Fibroblast of skin of left biceps (primary cell): Measurements from ENCODE around the gene GDF11.
A peak's percentile ranks its signal among the peaks of the same experiment; 100 is the strongest.

Experiments used
- DNase-seq, 2 experiments: peaks; one replicate each; pipeline ENCODE4 v3.0.0-alpha.2; 2013; ENCODE audit warnings: low read depth in 2 of 2

The GDF11 gene

DNA sequence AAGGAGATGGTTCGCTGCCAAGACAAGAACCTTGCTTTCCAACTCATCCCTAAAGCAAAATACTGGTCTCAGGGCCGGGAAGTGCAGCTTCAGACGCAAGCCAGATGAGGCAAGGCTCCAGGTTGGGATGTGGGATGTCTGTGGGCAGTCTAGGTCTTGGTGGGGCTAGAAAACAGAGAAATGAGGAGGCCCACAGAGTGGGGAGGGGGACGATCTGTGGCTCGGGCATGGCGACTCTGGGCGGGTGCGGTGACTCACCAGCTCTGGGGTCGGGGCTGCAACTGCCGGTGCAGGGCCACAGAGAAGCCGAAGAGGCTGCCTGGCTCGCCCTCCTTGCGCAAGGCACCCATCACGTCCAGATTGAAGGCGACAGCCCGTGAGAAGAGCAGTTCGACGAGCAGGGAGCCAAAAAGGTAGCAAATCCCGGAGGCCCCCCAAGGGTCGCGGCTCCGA lies 35.7 kb upstream of the GDF11 start:
- no peak for DNase-seq

DNA sequence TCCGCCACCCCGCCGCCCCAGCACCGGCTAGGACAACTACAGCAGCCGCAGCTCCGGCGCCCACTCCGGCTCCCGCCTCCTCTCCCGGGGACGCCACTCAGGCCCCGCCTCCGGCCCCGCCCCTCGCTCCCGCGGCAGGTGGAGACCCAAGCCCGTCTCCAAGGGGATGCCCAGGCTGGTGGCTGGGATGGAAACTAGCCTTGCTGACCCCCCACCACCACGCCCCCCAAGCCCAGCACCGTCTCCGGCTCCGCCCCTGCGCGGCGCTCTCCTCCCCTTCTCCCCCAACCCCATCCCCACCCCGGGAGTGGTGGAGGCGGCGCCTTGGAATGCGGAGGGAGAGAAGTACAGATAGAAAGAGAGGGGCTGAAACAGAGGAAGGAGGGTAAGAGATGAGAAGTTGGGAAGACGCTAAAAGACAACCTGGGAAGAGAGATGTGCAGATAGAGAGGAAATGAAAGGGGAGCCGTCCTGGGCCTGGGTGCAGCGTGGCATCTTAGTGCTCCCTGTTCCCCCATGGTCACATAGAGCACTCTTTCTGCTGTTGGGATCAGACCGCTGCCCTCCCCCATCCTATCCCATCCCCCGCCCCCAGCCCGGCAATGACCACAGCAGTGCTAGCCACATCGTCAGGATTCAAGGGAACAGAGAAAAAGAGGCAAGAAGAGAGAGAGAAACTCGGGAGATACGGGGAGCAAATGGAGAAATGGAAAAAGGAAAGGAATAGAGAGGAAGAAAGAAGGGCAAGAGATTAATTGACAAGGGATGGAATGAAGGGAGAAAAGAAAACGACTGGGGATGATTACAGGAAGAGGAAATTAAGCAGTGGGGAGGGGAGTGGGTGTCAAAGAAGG lies 34.9 kb upstream of the GDF11 start, which contains the start of gene ITGA7:
ITGA7 (minus strand) TSS at position 64 of the 854 bp plus-strand sequence. CDS start 222 bp downstream, outside the sequence.
- no peak for DNase-seq

DNA sequence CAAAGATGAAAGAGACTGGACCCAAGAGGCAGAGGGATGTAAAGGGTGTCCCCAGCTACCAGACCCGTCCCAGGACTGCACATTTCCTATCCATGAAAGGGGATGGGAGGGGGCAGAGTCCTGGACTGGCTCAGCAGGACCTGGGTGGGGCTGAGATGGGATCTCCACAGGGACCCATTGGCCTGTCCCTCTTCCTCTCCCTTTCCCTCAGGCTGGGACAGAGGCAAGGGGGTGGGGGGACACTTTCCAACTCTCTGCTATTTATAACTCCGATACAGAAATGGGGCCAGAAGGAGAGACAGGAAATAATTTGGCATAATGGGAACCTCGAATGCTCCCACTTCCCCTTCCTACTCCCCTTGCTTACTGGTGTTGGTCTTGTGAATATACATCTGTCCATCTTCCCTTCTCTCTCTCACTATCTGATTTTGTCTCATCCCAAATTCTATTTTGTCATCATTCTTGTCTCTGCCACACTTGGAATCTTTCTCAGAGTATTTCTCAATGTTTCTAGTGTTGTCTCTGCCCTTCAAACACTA lies 34.2 kb upstream of the GDF11 start:
- no peak for DNase-seq

DNA sequence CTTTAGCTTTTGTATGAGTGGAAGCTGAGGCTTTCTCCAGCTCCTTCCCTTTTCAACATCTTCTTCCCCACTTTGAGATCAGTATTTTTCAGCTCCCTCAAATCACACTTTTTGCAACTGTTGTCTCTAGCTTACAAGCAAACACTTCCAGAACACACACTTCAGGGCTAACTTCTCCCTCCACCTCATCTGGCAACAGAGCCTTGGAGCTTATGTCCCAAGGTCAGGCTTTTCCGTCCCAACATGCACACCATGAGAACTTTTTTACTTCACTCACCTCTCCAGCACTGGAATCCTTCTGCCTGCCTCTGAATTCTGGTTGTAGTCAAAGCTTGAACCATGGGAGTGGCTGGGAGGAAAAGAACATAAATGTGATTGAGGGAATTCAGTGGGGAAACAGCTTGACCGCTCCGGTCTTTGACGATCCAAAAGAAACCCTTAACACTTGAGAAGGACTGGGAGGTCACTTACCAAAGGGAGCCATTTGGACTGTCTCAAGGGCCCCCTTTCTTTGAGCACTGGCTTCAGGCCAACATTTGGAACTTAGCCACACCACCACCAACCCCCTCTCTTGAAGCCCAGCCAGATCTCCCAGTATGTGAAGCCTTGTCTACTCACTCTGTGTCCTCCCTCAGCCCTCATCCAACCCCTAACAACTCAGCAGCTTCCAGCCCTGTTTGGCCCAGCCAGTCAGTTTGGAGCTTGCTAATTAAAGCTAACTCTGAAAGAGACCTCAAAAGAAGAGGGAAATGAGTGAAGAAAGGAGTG lies 31.0 kb upstream of the GDF11 start:
- DNase-seq = no peak

DNA sequence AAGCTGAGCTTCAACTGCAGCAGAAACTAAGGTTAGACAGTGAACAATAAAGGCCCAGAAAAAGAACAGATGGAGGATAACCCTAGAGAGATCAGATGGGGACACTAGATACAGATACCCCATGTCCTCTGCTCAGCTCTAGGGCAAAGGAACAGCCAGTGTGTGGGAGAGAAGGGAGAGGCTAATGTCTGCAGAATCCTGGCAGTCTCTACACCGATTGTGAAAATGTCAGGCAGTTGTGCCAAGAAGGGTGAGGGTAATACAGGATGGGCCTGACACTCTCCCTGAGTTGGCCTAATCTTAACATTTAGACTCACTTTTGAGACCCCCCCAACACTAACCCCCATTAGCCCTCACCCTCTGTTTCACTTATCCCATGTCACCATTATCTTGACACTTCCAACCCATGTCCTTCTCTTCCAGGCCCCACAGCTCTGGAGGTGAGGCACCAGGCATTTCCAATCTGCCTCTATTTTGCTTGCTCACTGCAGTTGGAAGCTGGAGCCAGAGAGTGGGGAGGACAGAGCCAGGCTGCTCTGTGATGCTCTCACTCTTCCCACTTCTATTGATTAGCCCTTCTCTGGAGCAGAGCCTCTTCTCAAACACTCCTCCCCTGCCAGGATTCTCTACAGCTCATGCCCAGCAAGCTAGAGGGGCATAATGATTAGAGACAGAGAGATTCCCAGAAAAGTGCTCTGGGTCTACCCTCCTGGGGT lies 30.1 kb upstream of the GDF11 start:
- no peak for DNase-seq

DNA sequence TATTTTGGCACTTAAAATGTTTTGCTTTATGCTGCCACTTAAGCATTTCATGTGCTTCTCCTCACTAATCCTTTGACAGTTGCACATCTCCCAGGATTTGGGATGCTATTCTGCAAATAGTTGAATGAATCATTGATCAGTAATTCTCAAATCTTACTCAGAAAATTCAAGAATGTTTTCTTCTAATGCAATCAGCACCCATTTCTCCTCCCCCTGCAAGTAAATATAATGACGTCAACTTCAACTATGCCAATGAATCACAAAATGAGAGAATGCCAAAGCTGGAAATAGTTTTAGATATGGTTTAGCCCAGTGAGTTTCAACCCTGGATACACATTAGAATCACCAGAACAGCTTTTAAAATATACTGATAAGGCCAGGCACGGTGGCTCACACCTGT lies 29.2 kb upstream of the GDF11 start:
- peak; percentile 74 to 76 for DNase-seq

DNA sequence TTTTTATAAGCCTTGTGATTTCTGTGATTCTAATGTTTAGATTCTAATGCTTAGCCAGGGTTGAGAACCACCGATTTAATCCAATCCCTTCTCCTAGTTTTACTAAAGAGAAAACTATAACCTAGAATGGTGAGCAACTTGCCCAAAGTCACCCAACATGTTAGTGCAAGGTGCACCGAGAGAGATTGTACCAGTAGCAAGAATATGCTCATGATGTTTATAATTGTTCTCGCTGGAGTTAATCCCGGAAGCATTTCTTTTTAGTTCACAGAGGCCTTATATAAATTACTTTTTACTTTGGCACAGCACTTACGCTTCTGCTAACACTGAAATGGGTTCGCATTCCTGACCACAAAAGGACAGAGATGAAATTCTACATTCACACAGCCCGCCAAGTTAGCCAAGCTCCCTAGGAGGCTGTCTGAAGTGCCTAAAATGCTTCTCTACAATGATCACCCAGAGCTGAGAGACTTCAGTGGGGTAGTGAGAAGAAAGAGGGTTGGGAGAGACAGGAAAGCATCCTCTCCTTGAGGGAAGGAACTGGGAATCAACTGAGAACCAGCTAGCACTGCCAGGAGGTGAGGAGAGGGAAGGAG lies 27.7 kb upstream of the GDF11 start:
- no peak for DNase-seq

DNA sequence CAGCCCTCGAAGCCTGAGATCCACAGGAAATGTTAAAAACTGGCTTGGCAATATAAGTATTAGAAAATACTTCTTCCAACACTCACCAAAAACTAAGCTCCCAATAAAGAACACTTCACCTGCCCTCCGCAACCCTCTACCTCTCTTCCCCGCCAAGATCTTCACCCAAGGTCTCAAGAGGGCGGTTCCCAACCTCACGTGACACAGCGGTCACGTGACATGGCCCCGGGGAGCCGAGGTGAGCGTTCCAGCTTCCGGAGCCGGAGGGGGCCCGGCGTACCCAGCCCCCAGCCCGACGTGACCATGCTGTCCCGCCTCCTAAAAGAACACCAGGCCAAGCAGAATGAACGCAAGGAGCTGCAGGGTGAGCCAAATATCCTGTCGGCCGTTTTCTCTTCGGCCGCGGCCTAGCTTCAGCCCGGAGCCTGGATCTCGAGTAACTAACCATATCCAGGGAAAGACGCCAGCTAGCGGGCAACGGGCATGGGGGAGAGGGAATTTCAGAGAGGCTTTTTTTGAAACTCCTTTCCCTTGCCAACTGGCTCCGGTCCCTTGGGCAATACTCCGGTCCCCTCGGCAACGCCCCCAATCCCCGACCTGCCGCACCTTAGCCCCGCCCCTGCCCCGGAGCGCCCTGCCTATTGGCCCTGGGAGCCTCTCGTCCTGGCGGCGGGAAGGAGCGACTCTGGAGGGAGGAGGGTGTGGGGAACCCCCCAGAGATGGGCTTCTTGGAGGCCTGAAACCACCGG lies 26.9 kb upstream of the GDF11 start, which contains the start of gene BLOC1S1:
BLOC1S1 (plus strand) TSS at position 214 of the 749 bp plus-strand sequence; CDS start at position 220, 6 bp downstream.
- DNase-seq = peak; percentile 88 to 90

DNA sequence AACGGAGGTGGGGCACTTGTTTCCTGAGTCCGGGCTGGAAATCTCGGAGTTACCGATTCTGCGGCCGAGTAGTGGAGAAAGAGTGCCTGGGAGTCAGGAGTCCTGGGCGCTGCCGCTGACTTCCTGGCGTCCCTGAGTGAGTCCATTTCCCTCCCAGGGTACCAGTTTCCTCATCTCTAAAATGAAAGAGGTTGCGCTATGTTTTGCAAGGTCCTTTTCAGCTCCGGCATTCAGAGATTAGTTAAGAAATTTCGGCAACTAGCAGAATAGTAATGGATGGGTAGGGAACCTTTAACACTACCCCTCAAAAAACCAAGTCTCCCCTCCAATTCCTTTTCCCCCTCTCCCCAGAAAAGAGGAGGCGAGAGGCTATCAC lies 26.4 kb upstream of the GDF11 start:
- no peak for DNase-seq

DNA sequence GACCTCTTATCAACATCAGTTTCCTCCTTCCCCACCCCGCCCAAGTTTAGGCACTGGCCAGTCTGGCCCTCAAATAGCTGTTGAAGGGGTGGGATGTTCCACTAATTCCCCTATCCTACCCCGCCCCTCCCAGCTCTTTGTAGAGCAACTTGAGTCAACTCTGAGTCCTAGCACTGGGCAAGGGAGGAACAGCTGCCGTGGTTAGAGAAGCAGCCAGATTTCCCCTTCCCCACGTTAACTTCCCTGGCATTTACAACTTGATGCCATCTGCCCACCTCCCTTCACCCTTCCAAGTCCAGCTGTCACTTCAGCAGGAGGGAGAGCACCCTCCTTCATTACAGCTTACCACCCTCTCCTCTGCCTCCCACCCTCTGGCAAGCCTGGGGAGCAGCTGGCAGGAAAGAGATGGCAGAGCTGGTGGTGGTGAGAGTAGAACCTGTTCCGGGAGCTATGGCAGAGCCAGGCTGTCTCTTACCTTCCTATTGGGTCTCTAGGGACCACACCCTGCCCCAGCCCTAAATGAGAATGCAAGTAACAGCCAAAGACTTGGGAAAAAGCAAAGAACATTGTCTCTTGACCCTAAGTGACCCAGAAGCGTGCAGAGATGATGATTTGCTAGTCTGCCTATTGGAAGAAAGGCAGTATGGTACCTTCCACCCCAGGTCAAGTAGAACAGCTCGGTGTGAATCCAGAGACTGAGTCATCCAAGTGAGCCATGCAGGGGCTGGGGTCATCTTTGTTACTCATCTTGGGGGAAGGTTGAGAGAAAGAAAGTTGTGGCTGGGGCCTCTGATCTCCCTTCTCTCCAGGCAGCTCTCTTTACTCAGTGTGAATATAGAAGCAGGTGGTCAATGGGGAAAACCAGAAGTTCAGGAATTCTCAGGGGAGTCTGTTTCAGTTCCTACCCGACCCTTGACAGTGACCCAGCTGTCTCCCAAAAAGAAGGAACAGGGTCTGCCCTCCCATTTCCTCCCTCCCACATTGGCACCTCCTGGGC lies 25.6 kb upstream of the GDF11 start:
- no peak for DNase-seq

DNA sequence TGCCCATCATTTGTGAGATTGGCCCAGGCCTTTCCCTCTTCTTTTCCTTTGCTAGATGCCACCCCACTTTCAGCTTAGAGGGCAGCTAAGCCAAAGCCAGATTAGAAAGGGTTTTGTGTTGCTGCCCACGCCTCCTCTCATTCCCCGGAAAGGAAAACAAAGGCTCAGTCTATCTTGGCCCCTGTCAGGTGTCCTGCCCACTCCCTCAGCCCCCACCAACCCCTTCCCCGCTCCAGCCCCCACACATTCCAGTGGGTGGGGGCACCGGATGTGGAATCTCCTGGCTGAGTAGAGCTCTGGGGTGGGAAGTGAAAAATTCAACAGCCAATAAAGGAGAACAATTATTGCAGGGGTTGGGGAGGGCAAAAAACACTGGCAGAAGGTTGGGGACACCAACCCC lies 24.9 kb upstream of the GDF11 start:
- DNase-seq = no peak

DNA sequence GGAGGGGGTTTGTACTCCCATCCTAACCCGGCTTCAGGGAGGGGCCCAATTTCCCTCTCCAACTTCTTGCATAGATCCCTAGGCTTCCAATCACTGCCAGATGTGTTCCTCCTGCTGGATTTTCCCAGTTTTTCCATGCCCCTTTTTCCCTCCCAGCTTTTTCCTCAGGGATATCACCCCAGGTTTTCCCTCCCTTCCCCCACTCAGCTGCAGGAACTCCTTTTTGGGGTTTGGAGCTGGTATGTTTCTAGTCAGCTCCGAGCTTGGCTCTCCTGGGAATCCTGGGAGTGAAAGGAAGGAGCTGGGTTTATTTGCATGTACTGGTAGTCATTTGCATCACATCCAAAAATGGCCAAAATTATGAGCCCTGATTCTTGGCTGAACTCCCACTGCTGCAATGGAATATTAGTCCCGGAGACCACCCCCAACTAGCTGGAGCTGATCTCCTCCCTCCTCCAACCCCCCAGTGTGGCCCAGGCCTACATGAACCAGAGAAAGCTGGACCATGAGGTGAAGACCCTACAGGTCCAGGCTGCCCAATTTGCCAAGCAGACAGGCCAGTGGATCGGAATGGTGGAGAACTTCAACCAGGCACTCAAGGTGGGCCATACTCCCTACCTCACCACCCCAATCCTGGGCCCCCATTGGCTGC lies 24.2 kb upstream of the GDF11 start:
- no peak for DNase-seq

DNA sequence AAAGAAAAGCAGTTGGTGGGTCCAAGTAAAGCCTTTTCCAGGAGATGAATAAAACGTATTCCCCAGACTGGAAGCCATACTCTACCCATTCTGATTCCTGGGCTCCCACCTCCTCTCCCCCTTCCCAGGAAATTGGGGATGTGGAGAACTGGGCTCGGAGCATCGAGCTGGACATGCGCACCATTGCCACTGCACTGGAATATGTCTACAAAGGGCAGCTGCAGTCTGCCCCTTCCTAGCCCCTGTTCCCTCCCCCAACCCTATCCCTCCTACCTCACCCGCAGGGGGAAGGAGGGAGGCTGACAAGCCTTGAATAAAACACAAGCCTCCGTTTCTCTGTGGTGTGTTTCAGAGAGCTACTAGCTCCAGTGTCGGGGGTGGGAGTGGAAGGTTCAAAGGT lies 23.6 kb upstream of the GDF11 start:
- DNase-seq = no peak

DNA sequence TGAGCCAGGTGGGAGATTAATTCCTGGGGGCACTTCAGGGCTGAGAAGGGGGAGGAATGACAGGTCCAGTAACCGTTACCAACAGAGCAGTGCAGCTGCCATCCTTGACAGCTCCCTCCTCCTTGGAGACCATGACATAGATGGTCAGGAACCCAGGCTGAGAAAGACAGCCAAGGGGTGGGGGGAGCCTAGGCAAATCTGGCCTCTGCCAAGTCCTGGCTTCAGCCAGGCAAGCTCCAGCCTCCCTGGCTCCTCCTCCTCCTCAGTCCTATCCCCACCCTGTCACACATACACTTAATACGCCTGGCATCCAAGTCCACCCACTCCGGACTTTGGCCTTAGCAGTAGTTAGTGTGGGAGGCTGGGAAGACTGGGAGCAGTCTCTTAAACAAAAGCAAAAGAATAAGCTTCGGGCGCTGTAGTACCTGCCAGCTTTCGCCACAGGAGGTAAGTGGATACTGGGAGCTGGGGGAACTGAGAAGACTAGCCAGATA lies 22.8 kb upstream of the GDF11 start, which contains the start of gene RDH5:
RDH5 (plus strand) TSS at position 323 of the 494 bp plus-strand sequence. CDS start 792 bp downstream, outside the sequence.
- no peak for DNase-seq

DNA sequence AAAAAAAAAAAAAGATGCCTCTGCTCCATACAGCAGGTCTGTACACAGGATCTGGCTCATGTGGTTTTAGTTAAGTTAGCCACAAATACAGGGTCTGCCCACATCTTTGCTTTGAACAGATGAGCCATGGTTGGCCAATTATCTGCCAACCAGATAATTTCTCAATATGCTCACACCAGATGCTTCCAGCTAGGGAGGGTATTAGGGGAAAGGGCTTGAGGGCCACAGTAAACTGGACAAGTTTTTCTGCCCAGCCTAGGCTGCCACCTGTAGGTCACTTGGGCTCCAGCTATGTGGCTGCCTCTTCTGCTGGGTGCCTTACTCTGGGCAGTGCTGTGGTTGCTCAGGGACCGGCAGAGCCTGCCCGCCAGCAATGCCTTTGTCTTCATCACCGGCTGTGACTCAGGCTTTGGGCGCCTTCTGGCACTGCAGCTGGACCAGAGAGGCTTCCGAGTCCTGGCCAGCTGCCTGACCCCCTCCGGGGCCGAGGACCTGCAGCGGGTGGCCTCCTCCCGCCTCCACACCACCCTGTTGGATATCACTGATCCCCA lies 22.0 kb upstream of the GDF11 start:
- DNase-seq = peak in 1 of 2 experiments; percentile 68

DNA sequence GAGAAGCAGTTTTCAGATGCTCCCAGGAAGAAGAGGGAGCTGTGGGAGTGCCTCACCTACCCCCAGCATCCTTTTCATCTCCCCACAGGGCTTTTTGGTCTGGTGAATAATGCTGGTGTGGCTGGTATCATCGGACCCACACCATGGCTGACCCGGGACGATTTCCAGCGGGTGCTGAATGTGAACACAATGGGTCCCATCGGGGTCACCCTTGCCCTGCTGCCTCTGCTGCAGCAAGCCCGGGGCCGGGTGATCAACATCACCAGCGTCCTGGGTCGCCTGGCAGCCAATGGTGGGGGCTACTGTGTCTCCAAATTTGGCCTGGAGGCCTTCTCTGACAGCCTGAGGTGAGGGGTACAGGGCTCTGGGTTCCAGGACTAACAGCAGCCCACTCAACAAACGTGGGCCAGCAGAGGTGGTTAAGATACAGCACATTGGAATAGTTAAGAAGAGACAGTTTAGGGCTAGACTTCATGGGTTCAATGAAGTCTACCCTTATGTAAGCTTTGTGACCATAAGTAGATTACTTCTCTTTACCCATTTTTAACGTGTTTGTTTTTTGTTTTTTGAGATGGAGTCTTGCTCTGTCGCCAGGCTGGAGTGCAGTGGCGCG lies 21.2 kb upstream of the GDF11 start:
- DNase-seq = no peak

DNA sequence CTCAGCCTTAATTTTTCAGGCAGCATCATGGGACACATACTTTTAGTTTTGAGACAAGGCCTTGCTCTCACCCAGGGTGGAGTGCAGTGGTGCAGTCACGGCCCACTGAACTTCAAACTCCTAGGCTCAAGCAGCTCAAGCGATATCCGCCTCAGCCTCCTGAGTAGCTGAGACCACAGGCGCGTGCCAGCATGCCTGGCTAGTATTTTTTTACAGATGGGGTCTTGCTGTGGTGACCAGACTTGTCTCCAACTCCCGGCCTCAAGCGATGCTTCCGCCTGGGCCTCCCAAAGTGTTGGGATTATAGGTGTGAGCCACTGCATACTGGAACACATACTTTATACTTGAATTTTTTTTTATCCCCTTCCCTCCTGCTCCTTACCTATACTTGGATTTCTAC lies 20.0 kb upstream of the GDF11 start:
- DNase-seq = no peak
